A673 (cell line): ENCODE measurements around the gene TMEM259.

Source experiments
- CTCF ChIP-seq: fragments of 300-800, 200-600 bp; sonication (generic); conservative IDR thresholded peaks from 2 replicates; pipeline ENCODE4 v1.5.1; 2017; ENCODE audit warnings: low read depth, mild to moderate bottlenecking, antibody characterized with exemption, low read length, moderate library complexity, mixed read lengths
- EZH2 ChIP-seq: fragments of 200-600 bp; sonication (generic); IDR thresholded peaks from 2 replicates; pipeline ENCODE4 v1.6.1; 2017; ENCODE audit warnings: borderline replicate concordance, low read depth, mild to moderate bottlenecking, mixed read lengths, antibody characterized with exemption, low read length; ENCODE audit not compliant: poor library complexity, severe bottlenecking

- no peak for TF ChIP-seq CTCF
- no peak for TF ChIP-seq EZH2
Measured at GRCh38 chr19:1047696-1048147, 26.8 kb upstream of the TMEM259 start.
